Endothelial cell of umbilical vein (primary cell): Measurements from ENCODE around the gene DHX16.

Experiments
- CTCF ChIP-seq, 2 donors: IDR thresholded peaks; 1 replicate in 1 of 2; 2 replicates in 1 of 2; pipeline ENCODE4 v1.5.1; 2011; ENCODE audit warnings: low read length in 2 of 2, mild to moderate bottlenecking in 2 of 2, moderate library complexity in 2 of 2, control low read depth in 1 of 2, inconsistent platforms in 1 of 2, low read depth in 1 of 2; ENCODE audit not compliant: insufficient read depth in 1 of 2; ENCODE audit errors: extremely low read depth in 1 of 2
- EZH2 ChIP-seq: IDR thresholded peaks from 2 replicates; pipeline ENCODE4 v1.6.1; 2012; ENCODE audit warnings: borderline replicate concordance, low read depth, mild to moderate bottlenecking, moderate library complexity, low read length, inconsistent platforms; ENCODE audit not compliant: severe bottlenecking
- FOS ChIP-seq: IDR thresholded peaks from 2 replicates; pipeline ENCODE4 v1.6.1; 2011; ENCODE audit warnings: mild to moderate bottlenecking, low read length, moderate library complexity, borderline replicate concordance; ENCODE audit not compliant: insufficient read depth
- GATA2 ChIP-seq: IDR thresholded peaks from 2 replicates; pipeline ENCODE4 v1.7.0; 2011; ENCODE audit warnings: low read depth, mild to moderate bottlenecking, moderate library complexity, mixed read lengths, low read length; ENCODE audit not compliant: insufficient read length, insufficient read depth
- JUN ChIP-seq: IDR thresholded peaks from 2 replicates; pipeline ENCODE4 v1.6.1; 2011; ENCODE audit warnings: borderline replicate concordance, low read depth; ENCODE audit not compliant: insufficient read length, insufficient read depth
- MAX ChIP-seq: IDR thresholded peaks from 2 replicates; pipeline ENCODE4 v1.6.1; 2011; ENCODE audit not compliant: insufficient read depth, insufficient read length
- MYC ChIP-seq: IDR thresholded peaks from one replicate; pipeline ENCODE4 v1.6.1; 2011; ENCODE audit warnings: mild to moderate bottlenecking, low read depth, low read length
- POLR2A ChIP-seq: IDR thresholded peaks from 2 replicates; pipeline ENCODE4 v1.6.1; 2012; ENCODE audit warnings: low read depth, mild to moderate bottlenecking, control low read depth, low read length
- POLR2AphosphoS5 ChIP-seq: IDR thresholded peaks from 2 replicates; pipeline ENCODE4 v1.6.1; 2012; ENCODE audit warnings: low read depth, mild to moderate bottlenecking, control low read depth, low read length, moderate library complexity; ENCODE audit not compliant: insufficient read depth

- no peak for TF ChIP-seq MYC
- peak; percentile 84 to 93 for TF ChIP-seq CTCF (IDR thresholded peaks at IDR 0.05; ENCODE audit: extremely low read depth in 1 of 2, insufficient read depth in 1 of 2, low read depth in 1 of 2, low read length in 2 of 2)
- TF ChIP-seq JUN, result no peak
- no peak for TF ChIP-seq MAX
- peak; percentile 91 for TF ChIP-seq POLR2AphosphoS5
- TF ChIP-seq POLR2A, result peak; percentile 85
- TF ChIP-seq FOS, result no peak
- TF ChIP-seq EZH2, result no peak
- TF ChIP-seq GATA2, result no peak
These were observed at the start of gene DHX16 for GRCh38 chr6:30672445-30673253.
